Endothelial cell of umbilical vein (primary cell): ENCODE results near the gene ABCC2. TPM values are rescaled to one million over a fixed set of nuclear protein-coding genes. Genes with fewer than 3 reads are reported as not detected.

Experiments used
- BruUV-seq: library from RNA; stranded (reverse); fragments of 400-500 nt; replicated peaks from 2 replicates; lab custom pipeline; 2021; lab: Mats Ljungman, UMichigan
- CTCF ChIA-PET: fragments of 300-600, 350-600 bp; sonication (Branson Sonifier 250); formaldehyde crosslinking; loops from one replicate; lab custom pipeline; 2021; ENCODE audit warnings: antibody characterized with exemption, inconsistent platforms; lab: Charles Lee
- POLR2A ChIA-PET: fragments of 300-600, 350-600 bp; sonication (Branson Sonifier 250); formaldehyde crosslinking; loops from one replicate; lab custom pipeline; 2021; ENCODE audit warnings: antibody characterized with exemption, inconsistent platforms; lab: Charles Lee
- DNase-seq: peaks from one replicate; pipeline ENCODE4 v3.0.0-alpha.2; 2011; ENCODE audit warnings: low read depth, low spot score
- FAIRE-seq: peaks from 2 replicates; lab custom pipeline; 2011; peaks lifted over from hg19 to GRCh38; lab: Jason Lieb, UNC
- H2AFZ ChIP-seq: 2 replicates; pipeline ENCODE4 v1.6.0; 2012; ENCODE audit warnings: low read depth, low read length, control low read depth, inconsistent platforms
- H3K27ac ChIP-seq: 2 replicates; pipeline ENCODE4 v1.5.1; 2011; ENCODE audit warnings: low read depth, mild to moderate bottlenecking, control low read depth, low read length, moderate library complexity; ENCODE audit not compliant: insufficient read depth
- H3K27me3 ChIP-seq, 2 experiments: 2 replicates each; pipeline versions ENCODE4 v1.6.0 to v1.6.1; 2011; ENCODE audit warnings: low read length in 2 of 2, mixed read lengths in 1 of 2; ENCODE audit not compliant: control insufficient read depth in 2 of 2, insufficient read depth in 2 of 2
- H3K36me3 ChIP-seq, 2 experiments: 2 replicates in 1 of 2; 3 replicates in 1 of 2; pipeline ENCODE4 v1.5.1; 2011; ENCODE audit warnings: low read length in 2 of 2, mild to moderate bottlenecking in 1 of 2, moderate library complexity in 1 of 2; ENCODE audit not compliant: control insufficient read depth in 2 of 2, insufficient read depth in 2 of 2; ENCODE audit errors: extremely low read depth in 1 of 2
- H3K4me1 ChIP-seq: 3 replicates; pipeline ENCODE4 v1.5.1; 2011; ENCODE audit warnings: mild to moderate bottlenecking, low read length; ENCODE audit not compliant: control insufficient read depth, insufficient read depth; ENCODE audit errors: extremely low read depth
- H3K4me2 ChIP-seq: 2 replicates; pipeline ENCODE4 v1.6.1; 2011; ENCODE audit warnings: low read length, control low read depth, mixed read lengths; ENCODE audit not compliant: insufficient read depth
- H3K4me3 ChIP-seq, 3 experiments: fragments of 200-600 bp in 1 of 3; sonication (generic), shearing (Covaris generic) in 1 of 3; replicated peaks in 1 of 3; 2 replicates each; pipeline ENCODE4 v1.5.1; 2011 to 2016; ENCODE audit warnings: control low read depth in 3 of 3, low read length in 3 of 3, mild to moderate bottlenecking in 2 of 3, inconsistent platforms in 1 of 3, low read depth in 1 of 3, moderate library complexity in 1 of 3; ENCODE audit not compliant: insufficient read depth in 1 of 3
- H3K79me2 ChIP-seq: 2 replicates; pipeline ENCODE4 v1.6.0; 2012; ENCODE audit warnings: low read length, inconsistent platforms; ENCODE audit not compliant: control insufficient read depth, insufficient read depth
- H3K9ac ChIP-seq: replicated peaks from 2 replicates; pipeline ENCODE3; 2011; ENCODE audit warnings: low read length, control low read depth; ENCODE audit not compliant: insufficient read depth; ENCODE audit errors: extremely low read depth
- H3K9me1 ChIP-seq: replicated peaks from 3 replicates; pipeline ENCODE4 v1.6.0; 2011; ENCODE audit warnings: mild to moderate bottlenecking, low read length; ENCODE audit not compliant: control insufficient read depth, insufficient read depth; ENCODE audit errors: extremely low read depth
- H3K9me3 ChIP-seq: replicated peaks from 2 replicates; pipeline ENCODE4 v1.5.1; 2012; ENCODE audit warnings: low read length, inconsistent platforms; ENCODE audit not compliant: control insufficient read depth, insufficient read depth
- H4K20me1 ChIP-seq: replicated peaks from 2 replicates; pipeline ENCODE3; 2011; ENCODE audit warnings: mild to moderate bottlenecking, low read length; ENCODE audit not compliant: control insufficient read depth, insufficient read depth; ENCODE audit errors: extremely low read depth
- EZH2 ChIP-seq: IDR thresholded peaks from 2 replicates; pipeline ENCODE4 v1.6.1; 2012; ENCODE audit warnings: borderline replicate concordance, low read depth, mild to moderate bottlenecking, moderate library complexity, low read length, inconsistent platforms; ENCODE audit not compliant: severe bottlenecking
- FOS ChIP-seq: IDR thresholded peaks from 2 replicates; pipeline ENCODE4 v1.6.1; 2011; ENCODE audit warnings: mild to moderate bottlenecking, low read length, moderate library complexity, borderline replicate concordance; ENCODE audit not compliant: insufficient read depth
- GATA2 ChIP-seq: IDR thresholded peaks from 2 replicates; pipeline ENCODE4 v1.7.0; 2011; ENCODE audit warnings: low read depth, mild to moderate bottlenecking, moderate library complexity, mixed read lengths, low read length; ENCODE audit not compliant: insufficient read length, insufficient read depth
- JUN ChIP-seq: IDR thresholded peaks from 2 replicates; pipeline ENCODE4 v1.6.1; 2011; ENCODE audit warnings: borderline replicate concordance, low read depth; ENCODE audit not compliant: insufficient read length, insufficient read depth
- MYC ChIP-seq: IDR thresholded peaks from one replicate; pipeline ENCODE4 v1.6.1; 2011; ENCODE audit warnings: mild to moderate bottlenecking, low read depth, low read length
- POLR2A ChIP-seq: IDR thresholded peaks from 2 replicates; pipeline ENCODE4 v1.6.1; 2012; ENCODE audit warnings: low read depth, mild to moderate bottlenecking, control low read depth, low read length
- POLR2AphosphoS5 ChIP-seq: IDR thresholded peaks from 2 replicates; pipeline ENCODE4 v1.6.1; 2012; ENCODE audit warnings: low read depth, mild to moderate bottlenecking, control low read depth, low read length, moderate library complexity; ENCODE audit not compliant: insufficient read depth
- dilution Hi-C: fragments of 300-500 bp; cut with MboI; formaldehyde crosslinking; loops from one replicate; pipeline ENCODE4 v1.15.0; 2019; ENCODE audit warnings: low sequenced_read_pairs; ENCODE audit not compliant: extremely low pct_ligation_motif_present
- intact Hi-C: fragments of 100-400 bp; cut with micrococcal nuclease; formaldehyde crosslinking; loops from one replicate; pipeline ENCODE4 v1.10.0; 2022
- polyA plus RNA-seq, 4 experiments: library from polyadenylated mRNA; depleted of rRNA in 3 of 4; stranded (reverse) in 3 of 4; unstranded in 1 of 4; fragments of >200 nt; gene quantifications; 2 replicates each; pipeline versions ENCODE4 v1.2.1 to v1.2.3, GENCODE V29; 2011 to 2012; ENCODE audit warnings: missing spikeins in 1 of 4
- total RNA-seq: library from RNA; stranded (reverse); gene quantifications from 2 replicates; pipeline ENCODE4 v1.2.3, GENCODE V29; 2021
- TF ChIP-seq, protein P1 (sequence below), 2 donors: IDR thresholded peaks; 1 replicate in 1 of 2; 2 replicates in 1 of 2; pipeline ENCODE4 v1.5.1; 2011; ENCODE audit warnings: low read length in 2 of 2, mild to moderate bottlenecking in 2 of 2, moderate library complexity in 2 of 2, control low read depth in 1 of 2, inconsistent platforms in 1 of 2, low read depth in 1 of 2; ENCODE audit not compliant: insufficient read depth in 1 of 2; ENCODE audit errors: extremely low read depth in 1 of 2
- TF ChIP-seq, protein P2 (sequence below): IDR thresholded peaks from 2 replicates; pipeline ENCODE4 v1.6.1; 2011; ENCODE audit not compliant: insufficient read depth, insufficient read length

ABCC2 gene
- total and polyA plus RNA-seq, 2 donors (not counting 3 experiments of a cell fraction or from before 2014, with no cell fraction given), result 1.5 to 3.3 TPM

DNA sequence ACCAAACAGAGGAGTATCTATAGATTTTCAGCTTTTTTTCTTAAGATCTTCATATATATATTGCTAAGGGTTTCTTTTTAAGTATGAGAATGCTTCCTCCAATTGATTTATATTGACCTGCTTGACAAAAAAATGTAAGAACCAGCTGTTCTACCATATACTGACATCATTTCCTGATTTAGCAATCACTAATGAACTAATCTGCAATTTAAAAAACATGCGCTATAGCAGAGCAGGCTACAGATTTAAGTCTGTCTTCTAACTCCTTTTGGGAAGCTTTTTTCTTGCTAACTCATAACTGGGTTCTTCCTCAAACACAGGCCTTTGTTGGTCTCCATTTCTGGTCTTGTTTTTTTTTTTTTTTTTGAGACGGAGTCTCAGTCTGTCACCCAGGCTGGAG lies 33.2 kb downstream of the ABCC2 start:
- TF ChIP-seq, protein P1, sequence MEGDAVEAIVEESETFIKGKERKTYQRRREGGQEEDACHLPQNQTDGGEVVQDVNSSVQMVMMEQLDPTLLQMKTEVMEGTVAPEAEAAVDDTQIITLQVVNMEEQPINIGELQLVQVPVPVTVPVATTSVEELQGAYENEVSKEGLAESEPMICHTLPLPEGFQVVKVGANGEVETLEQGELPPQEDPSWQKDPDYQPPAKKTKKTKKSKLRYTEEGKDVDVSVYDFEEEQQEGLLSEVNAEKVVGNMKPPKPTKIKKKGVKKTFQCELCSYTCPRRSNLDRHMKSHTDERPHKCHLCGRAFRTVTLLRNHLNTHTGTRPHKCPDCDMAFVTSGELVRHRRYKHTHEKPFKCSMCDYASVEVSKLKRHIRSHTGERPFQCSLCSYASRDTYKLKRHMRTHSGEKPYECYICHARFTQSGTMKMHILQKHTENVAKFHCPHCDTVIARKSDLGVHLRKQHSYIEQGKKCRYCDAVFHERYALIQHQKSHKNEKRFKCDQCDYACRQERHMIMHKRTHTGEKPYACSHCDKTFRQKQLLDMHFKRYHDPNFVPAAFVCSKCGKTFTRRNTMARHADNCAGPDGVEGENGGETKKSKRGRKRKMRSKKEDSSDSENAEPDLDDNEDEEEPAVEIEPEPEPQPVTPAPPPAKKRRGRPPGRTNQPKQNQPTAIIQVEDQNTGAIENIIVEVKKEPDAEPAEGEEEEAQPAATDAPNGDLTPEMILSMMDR (IDR thresholded peaks at IDR 0.05; ENCODE audit: extremely low read depth in 1 of 2, insufficient read depth in 1 of 2, low read depth in 1 of 2, low read length in 2 of 2), result no peak
- TF ChIP-seq MYC (no peak), JUN (no peak), FOS (no peak), GATA2 (no peak), POLR2AphosphoS5 (no peak), EZH2 (no peak), POLR2A (no peak)
- TF ChIP-seq, protein P2, sequence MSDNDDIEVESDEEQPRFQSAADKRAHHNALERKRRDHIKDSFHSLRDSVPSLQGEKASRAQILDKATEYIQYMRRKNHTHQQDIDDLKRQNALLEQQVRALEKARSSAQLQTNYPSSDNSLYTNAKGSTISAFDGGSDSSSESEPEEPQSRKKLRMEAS, result no peak
- H2AFZ ChIP-seq, result no peak overlapping the region
- H3K27ac ChIP-seq, result no peak overlapping the region
- H3K4me3 ChIP-seq, result no peak overlapping the region
- H4K20me1 ChIP-seq, result no peaks in the 10 kb centered on the region
- H3K36me3 ChIP-seq, result no peaks in the 10 kb centered on the region
- no peaks in the 10 kb centered on the region for H3K9me3 ChIP-seq
- H3K9me1 ChIP-seq, result no peaks in the 10 kb centered on the region
- no TSS peak for BruUV-seq
- DNase-seq (no peak), FAIRE-seq (no peak)
- dilution Hi-C loops, result no loop called here
- H3K4me2 ChIP-seq, result no peak overlapping the region
- H3K9ac ChIP-seq, result no peak overlapping the region
- POLR2A ChIA-PET, result no interaction called here
- CTCF ChIA-PET, result interaction anchor here (0.7 to 1.5 kb wide), 5 partner anchors 8 to 83 kb away, joined by 3 to 4 read pairs (median 3); partner anchors contain the start of gene CUTC
- H3K79me2 ChIP-seq, result no peaks in the 10 kb centered on the region
- intact Hi-C loops, result no loop called here
- H3K27me3 ChIP-seq, result no peaks in the 10 kb centered on the region
- H3K4me1 ChIP-seq, result no peaks in the 10 kb centered on the region
